Body of pancreas (tissue), 4 donors: ENCODE results near the gene GRK4.

Experiments used
- POLR2A ChIP-seq, 3 donors: fragments of 450-650 bp; IDR thresholded peaks; one replicate each; pipeline ENCODE4 v1.6.1; 2016; ENCODE audit warnings: antibody characterized with exemption in 3 of 3, mild to moderate bottlenecking in 2 of 3
- TF ChIP-seq, protein P1 (sequence below), 7 experiments: fragments of 450-650 bp in 4 of 7; fragments of 200-600 bp in 3 of 7; sonication (generic) in 3 of 7; IDR thresholded peaks; one replicate each; pipeline ENCODE4 v1.5.1; 2016 to 2019; ENCODE audit warnings: antibody characterized with exemption in 7 of 7

- no peak for TF ChIP-seq POLR2A (IDR thresholded peaks at IDR 0.05)
- TF ChIP-seq, protein P1, sequence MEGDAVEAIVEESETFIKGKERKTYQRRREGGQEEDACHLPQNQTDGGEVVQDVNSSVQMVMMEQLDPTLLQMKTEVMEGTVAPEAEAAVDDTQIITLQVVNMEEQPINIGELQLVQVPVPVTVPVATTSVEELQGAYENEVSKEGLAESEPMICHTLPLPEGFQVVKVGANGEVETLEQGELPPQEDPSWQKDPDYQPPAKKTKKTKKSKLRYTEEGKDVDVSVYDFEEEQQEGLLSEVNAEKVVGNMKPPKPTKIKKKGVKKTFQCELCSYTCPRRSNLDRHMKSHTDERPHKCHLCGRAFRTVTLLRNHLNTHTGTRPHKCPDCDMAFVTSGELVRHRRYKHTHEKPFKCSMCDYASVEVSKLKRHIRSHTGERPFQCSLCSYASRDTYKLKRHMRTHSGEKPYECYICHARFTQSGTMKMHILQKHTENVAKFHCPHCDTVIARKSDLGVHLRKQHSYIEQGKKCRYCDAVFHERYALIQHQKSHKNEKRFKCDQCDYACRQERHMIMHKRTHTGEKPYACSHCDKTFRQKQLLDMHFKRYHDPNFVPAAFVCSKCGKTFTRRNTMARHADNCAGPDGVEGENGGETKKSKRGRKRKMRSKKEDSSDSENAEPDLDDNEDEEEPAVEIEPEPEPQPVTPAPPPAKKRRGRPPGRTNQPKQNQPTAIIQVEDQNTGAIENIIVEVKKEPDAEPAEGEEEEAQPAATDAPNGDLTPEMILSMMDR (IDR thresholded peaks at IDR 0.05), result no peak
These were observed 80.1 kb downstream of the GRK4 start for GRCh38 chr4:3043282-3044020.
